Small intestine (tissue), 7 donors: ENCODE data around the gene PAPPA. TPM values are rescaled to one million over a fixed set of nuclear protein-coding genes. Genes with fewer than 3 reads are reported as not detected.

ENCODE experiments used
- DNase-seq, 2 donors: peaks; one replicate each; pipeline versions ENCODE4 v3.0.0 to v3.0.0-alpha.2; 2013
- FAIRE-seq: peaks from 2 replicates; lab custom pipeline; 2012; peaks lifted over from hg19 to GRCh38; lab: Jason Lieb, UNC
- H3K27ac ChIP-seq, 3 donors: one replicate each; pipeline ENCODE4 v1.5.1; 2013; ENCODE audit warnings: low read length in 2 of 3, mild to moderate bottlenecking in 2 of 3, control low read depth in 1 of 3, inconsistent platforms in 1 of 3, low read depth in 1 of 3, moderate library complexity in 1 of 3
- H3K27me3 ChIP-seq, 3 donors: one replicate each; pipeline ENCODE4 v1.6.1; 2013; ENCODE audit warnings: low read length in 3 of 3, inconsistent platforms in 1 of 3; ENCODE audit not compliant: control insufficient read depth in 3 of 3, insufficient read depth in 3 of 3
- H3K36me3 ChIP-seq, 3 donors: one replicate each; pipeline ENCODE4 v1.6.1; 2013; ENCODE audit warnings: low read length in 3 of 3, inconsistent platforms in 1 of 3, low read depth in 1 of 3, mild to moderate bottlenecking in 1 of 3, moderate library complexity in 1 of 3; ENCODE audit not compliant: control insufficient read depth in 3 of 3, insufficient read depth in 2 of 3
- H3K4me1 ChIP-seq, 3 donors: one replicate each; pipeline ENCODE4 v1.6.1; 2013; ENCODE audit warnings: low read length in 2 of 3, inconsistent platforms in 1 of 3, low read depth in 1 of 3, mild to moderate bottlenecking in 1 of 3, moderate library complexity in 1 of 3; ENCODE audit not compliant: control insufficient read depth in 3 of 3, insufficient read depth in 2 of 3
- H3K4me3 ChIP-seq, 3 donors: one replicate each; pipeline ENCODE4 v1.5.1; 2013; ENCODE audit warnings: low read length in 3 of 3, control low read depth in 1 of 3, inconsistent platforms in 1 of 3, low read depth in 1 of 3, mild to moderate bottlenecking in 1 of 3, moderate library complexity in 1 of 3
- H3K9me3 ChIP-seq, 2 donors: one replicate each; pipeline ENCODE4 v1.6.1; 2013; ENCODE audit warnings: low read depth in 1 of 2, low read length in 1 of 2; ENCODE audit not compliant: control insufficient read depth in 2 of 2, insufficient read depth in 1 of 2
- WGBS, 3 donors: extraction: QIAGEN DNeasy Blood & Tissue Kit; methylation state at CpG; one replicate each; pipeline ENCODE4 v1.1.7; 2013; 5-methylcytosine and 5-hydroxymethylcytosine counted together
- polyA plus RNA-seq, 4 donors: library from polyadenylated mRNA; stranded (reverse) in 3 of 4; unstranded in 1 of 4; fragments of 200-250 nt in 3 of 4; fragments of 120-200 nt in 1 of 4; gene quantifications; one replicate each; pipeline versions ENCODE4 v1.2.1 to v1.2.3, GENCODE V29; 2013
- donor health status: healthy with polysubstance abuse.
- donor health status: control.
- donor health status: control.
- donor health status: Bipolar disorder and iron deficiency.
- donor health status: healthy.

Gene PAPPA
- polyA plus RNA-seq, 4 donors, result 0.27 to 1.2 (median 0.88) TPM; not detected in 1

DNA sequence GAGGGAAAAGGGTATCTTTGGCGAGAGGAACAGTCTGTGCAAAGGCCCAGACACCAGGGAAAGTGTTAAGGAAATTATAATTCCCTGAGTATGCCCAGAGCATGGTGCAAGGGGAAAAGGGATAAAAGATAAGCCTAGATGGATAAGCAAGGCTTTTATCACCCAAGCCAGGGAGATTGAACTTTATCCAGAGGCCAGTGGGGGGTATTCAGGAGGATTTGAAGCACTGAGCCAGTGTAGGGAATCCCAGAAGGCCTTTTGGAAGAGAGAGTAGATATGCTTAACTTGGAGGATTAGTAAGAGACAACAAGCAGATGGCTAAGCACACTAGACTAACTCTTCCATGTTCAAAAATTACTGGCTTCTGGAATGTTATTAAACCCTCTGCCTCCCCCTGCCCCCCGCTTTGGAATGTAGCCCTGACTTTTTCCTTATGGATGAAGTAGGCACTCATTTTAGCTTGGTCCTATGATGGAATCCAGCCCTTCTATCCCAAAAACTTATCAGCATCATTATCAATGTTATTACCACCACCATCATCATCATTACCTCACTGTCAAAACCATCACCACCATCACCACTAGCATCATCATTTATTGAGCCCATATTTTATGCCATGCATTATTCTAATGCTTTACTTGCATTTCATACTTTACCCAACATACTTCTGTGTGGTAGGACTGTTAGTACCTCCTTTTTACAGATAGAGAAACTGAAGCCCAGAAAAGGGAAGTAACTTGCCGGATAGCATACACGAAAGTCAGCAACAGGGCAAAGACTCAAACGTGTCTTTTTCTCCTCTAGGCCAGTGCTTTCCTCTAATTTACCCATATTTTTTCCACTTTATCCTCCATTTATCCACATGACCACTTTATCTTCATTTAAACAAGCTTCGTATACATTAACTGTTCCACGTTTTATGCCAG lies 237.0 kb downstream of the PAPPA start:
- no peaks in the 10 kb centered on the region for H3K4me1 ChIP-seq
- no peaks in the 10 kb centered on the region for H3K9me3 ChIP-seq
- no peak for DNase-seq
- no peak overlapping the region for H3K4me3 ChIP-seq
- no peaks in the 10 kb centered on the region for H3K27me3 ChIP-seq
- H3K27ac ChIP-seq, result no peak overlapping the region
- no peak for FAIRE-seq
- 74 to 81% (median 80%) methylated on average over 7 of the region's 7 CpGs for WGBS, 3 donors
- H3K36me3 ChIP-seq, result peaks cover 0 to 4% (median 0%) of the 10 kb centered on the region in 3 donors

DNA sequence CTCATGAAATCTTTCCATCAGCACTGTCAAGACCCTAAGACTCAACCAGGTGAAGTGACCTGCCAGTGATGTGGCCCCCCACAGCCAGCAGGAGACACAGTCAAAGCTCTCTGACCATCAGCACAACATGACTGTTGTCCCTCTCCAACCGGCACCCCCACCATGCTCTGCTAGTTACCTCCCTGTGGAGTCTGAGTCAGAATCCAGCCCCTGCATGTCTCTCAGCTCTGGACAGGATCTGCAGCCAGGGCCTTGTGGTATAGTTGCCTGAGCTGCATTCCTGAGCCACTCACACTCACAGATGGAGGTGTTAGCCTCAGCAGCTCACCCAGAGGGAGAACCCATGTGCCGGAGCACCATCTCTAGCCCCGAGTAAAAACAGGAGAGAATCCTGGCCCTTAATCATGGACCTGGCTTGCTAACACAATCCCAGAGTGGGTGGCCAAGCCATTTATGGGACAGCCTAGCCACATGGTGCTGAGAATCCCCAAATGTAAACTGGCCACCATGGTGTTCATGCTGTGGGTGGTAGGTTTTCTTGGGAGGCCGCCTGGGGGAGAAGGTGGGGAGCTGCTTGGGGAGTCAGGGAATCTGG lies 237.8 kb downstream of the PAPPA start:
- Histone ChIP-seq H3K27me3 (no peaks in the 10 kb centered on the region), H3K36me3 (peaks cover 0 to 4% (median 0%) of the 10 kb centered on the region in 3 donors), H3K4me3 (no peak overlapping the region), H3K4me1 (no peaks in the 10 kb centered on the region), H3K27ac (no peak overlapping the region), H3K9me3 (no peaks in the 10 kb centered on the region)
- 84 to 95% (median 94%) methylated on average over 4 of the region's 4 CpGs for WGBS, 3 donors
- DNase-seq (no peak), FAIRE-seq (no peak)

DNA sequence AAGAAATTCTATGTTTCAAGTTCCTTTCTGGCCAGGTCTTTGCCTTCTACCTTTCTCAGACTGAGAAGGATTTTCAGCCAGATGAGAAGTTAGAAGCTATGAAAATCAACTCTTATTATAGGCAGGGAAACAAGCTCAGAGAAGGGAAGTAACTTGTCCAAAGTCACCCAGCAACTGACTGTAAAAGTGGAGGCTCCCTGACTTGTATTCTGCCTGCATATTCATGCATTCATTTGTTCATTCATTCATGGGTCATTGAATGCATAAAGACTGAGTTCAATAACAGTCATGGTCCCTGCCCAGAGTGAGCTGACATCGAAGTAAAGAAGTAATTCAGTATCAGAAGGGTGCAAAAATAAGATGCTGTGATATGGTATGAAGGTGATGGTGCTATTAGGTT lies 239.6 kb downstream of the PAPPA start:
- Histone ChIP-seq H3K36me3 (peaks cover 0 to 4% (median 0%) of the 10 kb centered on the region in 3 donors), H3K9me3 (no peaks in the 10 kb centered on the region), H3K27me3 (no peaks in the 10 kb centered on the region), H3K4me1 (no peaks in the 10 kb centered on the region), H3K27ac (no peak overlapping the region), H3K4me3 (no peak overlapping the region)
- no peak for FAIRE-seq
- no peak for DNase-seq
- WGBS, 3 donors, result 82 to 93% (median 87%) methylated on average over 1 of the region's 1 CpG

DNA sequence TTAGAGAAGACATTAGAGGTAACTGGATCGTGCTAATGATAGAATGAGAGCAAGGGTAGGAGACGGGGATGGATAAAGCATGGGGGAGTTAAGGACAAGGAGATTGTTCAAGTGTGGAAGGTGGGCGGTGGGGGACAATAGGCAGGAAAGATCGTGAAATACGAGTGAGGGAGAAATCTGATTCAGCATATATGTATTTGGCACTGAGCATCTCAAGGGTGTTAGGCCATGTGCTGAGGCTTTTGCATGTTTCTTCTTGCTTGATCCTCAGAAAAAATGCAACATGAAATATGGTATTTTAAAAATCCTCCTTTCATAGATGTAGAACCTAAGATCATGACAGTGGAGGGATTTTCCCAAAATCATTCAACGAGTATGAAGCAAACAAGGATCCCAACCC lies 240.5 kb downstream of the PAPPA start:
- WGBS, 3 donors, result 87 to 93% (median 93%) methylated on average over 6 of the region's 6 CpGs

DNA sequence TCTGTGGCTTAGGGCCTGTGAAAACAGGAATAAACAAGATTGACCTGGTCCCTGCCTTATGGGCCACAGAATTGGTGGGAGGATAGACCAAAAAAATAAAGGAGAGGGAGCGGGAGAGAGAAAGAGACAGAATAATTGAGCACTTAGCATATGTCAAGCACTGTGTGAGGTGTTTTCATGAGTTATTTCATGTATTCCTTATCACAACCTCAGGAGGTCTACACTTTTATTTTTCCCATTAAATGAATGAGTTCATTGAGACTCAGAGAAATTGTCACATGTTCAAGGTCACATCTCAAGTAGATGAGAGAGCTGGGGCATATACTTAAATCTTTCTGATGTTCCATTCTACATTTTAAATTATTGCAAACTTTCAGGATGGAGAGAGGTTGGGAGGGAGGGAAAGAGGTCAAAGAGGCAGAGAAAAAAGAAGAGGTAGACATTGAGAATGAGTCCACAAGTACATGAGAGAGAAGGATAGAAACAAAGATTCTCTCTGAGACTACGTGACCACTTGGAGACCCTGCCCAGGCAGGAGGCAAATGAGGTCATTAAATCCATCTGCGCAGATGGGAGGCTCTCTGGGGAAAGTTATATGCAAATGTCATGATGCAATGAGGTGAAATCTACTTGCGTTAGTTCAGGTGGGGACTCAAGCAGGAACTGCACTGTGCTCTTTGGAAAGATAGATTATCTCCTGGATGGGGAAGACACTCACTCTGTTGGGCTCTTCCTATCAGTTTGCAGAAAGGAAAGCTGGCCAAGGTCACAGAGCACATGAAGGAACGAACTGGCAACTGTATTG lies 241.5 kb downstream of the PAPPA start:
- DNase-seq (no peak), FAIRE-seq (no peak)
- Histone ChIP-seq H3K4me1 (no peaks in the 10 kb centered on the region), H3K27me3 (no peaks in the 10 kb centered on the region), H3K9me3 (no peaks in the 10 kb centered on the region), H3K4me3 (no peak overlapping the region), H3K27ac (no peak overlapping the region), H3K36me3 (peaks cover 0 to 4% (median 0%) of the 10 kb centered on the region in 3 donors)
- WGBS, 3 donors, result 83 to 92% (median 86%) methylated on average over 5 of the region's 5 CpGs

More for the DNA sequence above, 240.5 kb downstream of the PAPPA start:
- no peaks in the 10 kb centered on the region for H3K27me3 ChIP-seq
- DNase-seq (no peak), FAIRE-seq (no peak)
- H3K4me1 ChIP-seq, result no peaks in the 10 kb centered on the region
- no peaks in the 10 kb centered on the region for H3K9me3 ChIP-seq
- no peak overlapping the region for H3K4me3 ChIP-seq
- no peak overlapping the region for H3K27ac ChIP-seq
- H3K36me3 ChIP-seq, result peaks cover 0 to 4% (median 0%) of the 10 kb centered on the region in 3 donors

DNA sequence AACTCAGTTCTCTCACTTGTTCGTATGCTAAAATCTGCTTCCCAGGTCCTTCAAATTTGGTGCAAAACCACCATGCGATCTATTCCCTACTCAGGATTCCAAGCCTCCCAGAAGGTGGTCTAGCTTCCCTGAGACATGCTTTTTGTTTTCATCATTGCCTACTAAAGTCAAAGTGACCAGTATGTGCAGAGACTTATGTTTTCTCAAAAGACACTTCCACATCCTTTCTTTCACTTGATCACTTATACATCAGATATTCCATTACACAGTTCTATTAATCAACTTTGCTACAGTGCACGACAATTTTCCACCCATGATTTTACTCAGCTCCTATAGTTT lies 242.1 kb downstream of the PAPPA start:
- DNase-seq, result no peak
- WGBS, 3 donors, result 92 to 95% (median 92%) methylated on average over 3 of the region's 3 CpGs
- H3K27ac ChIP-seq, result no peak overlapping the region
- no peaks in the 10 kb centered on the region for H3K27me3 ChIP-seq
- FAIRE-seq, result no peak
- H3K36me3 ChIP-seq, result peaks cover 0 to 4% (median 0%) of the 10 kb centered on the region in 3 donors
- no peaks in the 10 kb centered on the region for H3K4me1 ChIP-seq
- no peak overlapping the region for H3K4me3 ChIP-seq
- H3K9me3 ChIP-seq, result no peaks in the 10 kb centered on the region

GRCh38 chr9:116403171-116403570 lies 249.6 kb downstream of the PAPPA start:
- no peaks in the 10 kb centered on the region for H3K4me1 ChIP-seq
- H3K4me3 ChIP-seq, result no peak overlapping the region
- DNase-seq (no peak), FAIRE-seq (no peak)
- H3K9me3 ChIP-seq, result no peaks in the 10 kb centered on the region
- H3K27ac ChIP-seq, result no peak overlapping the region
- no peaks in the 10 kb centered on the region for H3K27me3 ChIP-seq
- no peaks in the 10 kb centered on the region for H3K36me3 ChIP-seq

- no peaks in the 10 kb centered on the region for H3K36me3 ChIP-seq
- FAIRE-seq, result no peak
- no peaks in the 10 kb centered on the region for H3K4me1 ChIP-seq
- no peaks in the 10 kb centered on the region for H3K27me3 ChIP-seq
- H3K4me3 ChIP-seq, result no peak overlapping the region
- 90 to 96% (median 94%) methylated on average over 3 of the region's 3 CpGs for WGBS, 3 donors
- no peak overlapping the region for H3K27ac ChIP-seq
- no peak for DNase-seq
- H3K9me3 ChIP-seq, result no peaks in the 10 kb centered on the region
Measured at GRCh38 chr9:116404228-116404627, 250.6 kb downstream of the PAPPA start.
